ENCODE data around the gene ELP4.

ELP4 gene

DNA sequence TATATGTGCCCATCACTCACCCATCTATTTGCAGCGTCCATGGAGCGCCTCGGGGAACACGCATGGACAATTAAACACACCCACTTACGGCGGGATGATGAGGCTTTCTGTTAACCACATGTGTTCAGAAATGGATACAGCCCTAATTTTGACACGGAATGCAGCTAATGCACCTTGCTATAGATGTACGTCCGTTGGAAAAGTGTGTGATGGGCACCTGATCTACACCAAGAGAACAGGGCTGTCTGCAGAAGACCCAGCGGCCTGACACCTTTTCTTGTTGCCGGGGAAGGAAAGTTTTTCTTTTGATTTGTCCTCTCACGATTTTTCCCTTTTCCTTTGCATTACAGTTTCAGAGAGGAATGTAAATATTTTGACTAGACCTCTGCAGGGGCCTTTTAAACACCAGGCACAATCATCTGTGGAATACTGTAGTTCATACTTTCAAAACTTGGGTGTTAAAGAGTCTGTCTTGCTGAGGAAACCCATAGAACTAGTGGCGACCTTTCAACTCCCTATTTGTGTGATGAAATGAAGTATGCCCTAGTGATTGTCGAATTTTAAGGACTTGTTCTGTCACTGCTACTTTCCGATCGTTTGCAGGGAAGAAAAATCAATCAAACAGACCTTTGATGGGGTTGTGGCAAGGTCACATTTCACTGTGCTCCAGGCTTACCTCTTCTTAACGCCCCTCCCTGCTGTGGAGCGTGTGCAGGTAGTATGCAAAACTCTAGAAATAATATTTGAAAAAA, 318.1 kb downstream of the ELP4 start:
- DNase-seq: no peak

DNA sequence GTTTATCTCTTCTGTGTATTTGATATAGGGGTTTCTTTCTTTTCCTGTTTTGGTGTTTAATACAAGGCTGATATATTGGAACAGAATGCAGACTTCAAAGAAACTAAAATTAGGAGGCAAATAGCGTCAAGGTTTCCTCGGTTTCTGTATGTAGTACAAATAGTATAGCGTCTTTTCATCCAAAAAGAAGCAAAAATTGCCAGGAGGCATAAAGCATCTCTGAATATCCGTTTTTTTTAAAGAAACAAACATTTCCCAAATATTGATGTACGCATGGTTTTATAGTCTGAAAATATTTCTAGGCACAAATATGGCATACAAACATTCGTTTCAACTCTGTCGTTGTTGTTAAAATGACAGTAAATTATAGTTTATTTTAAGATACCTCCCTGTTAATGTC, 318.6 kb downstream of the ELP4 start:
- no peak for DNase-seq

DNA sequence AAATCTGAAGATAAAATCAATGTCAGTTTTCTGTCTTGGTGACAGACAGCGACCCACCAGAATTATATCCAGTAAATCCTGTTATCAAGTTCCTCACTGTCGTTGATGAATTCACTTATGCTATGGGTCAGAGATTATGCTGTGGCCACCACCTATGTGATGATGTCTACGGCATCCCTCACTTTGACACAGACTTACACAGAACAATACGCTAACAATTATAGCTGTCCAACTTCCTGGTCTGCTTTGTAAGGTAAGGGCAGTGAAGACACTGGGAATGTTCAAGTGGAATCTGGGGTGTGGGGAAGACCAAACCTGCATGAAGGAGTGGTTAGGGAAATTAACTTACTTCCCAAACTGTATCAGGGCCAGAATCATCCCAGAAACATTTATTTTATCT, 320.8 kb downstream of the ELP4 start:
- DNase-seq: no peak

DNA sequence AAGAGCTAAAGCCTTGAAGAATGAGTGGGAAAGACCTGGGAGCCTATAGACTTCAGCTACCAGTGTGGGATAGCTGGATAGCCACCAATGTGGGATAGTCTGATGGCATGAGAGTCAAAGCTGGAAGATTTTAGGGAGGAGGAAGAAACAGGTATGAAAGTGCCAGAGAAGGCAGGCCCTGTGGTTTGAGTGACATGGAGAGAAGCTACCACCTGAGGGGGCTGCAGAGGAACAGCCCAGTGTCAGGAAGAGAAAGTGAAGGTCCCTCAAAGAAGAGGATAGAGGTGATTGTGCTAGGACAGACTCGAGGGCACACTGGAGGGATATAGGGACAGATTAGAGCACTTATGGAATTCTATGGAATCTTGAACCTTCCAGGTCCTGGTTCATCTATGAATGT, 324.7 kb downstream of the ELP4 start:
- no peak for DNase-seq
